Cardiac fibroblast (primary cell): ENCODE results near the gene SEPTIN5.
A peak's percentile ranks its signal among the peaks of the same experiment; 100 is the strongest.

Source experiments
- DNase-seq, 2 donors: peaks; one replicate each; pipeline versions ENCODE4 v3.0.0 to v3.0.0-alpha.2; 2010; ENCODE audit warnings: low read depth in 2 of 2
- H3K4me3 ChIP-seq, 2 donors: replicated peaks in 1 of 2; 1 replicate in 1 of 2; 2 replicates in 1 of 2; pipeline ENCODE4 v1.5.1; 2011; ENCODE audit warnings: low read depth in 2 of 2, low read length in 2 of 2, mild to moderate bottlenecking in 2 of 2, moderate library complexity in 1 of 2
- TF ChIP-seq, protein P1 (sequence below): IDR thresholded peaks from one replicate; pipeline ENCODE4 v1.5.1; 2011; ENCODE audit warnings: low read depth, mild to moderate bottlenecking, low read length, inconsistent platforms

SEPTIN5 gene

DNA sequence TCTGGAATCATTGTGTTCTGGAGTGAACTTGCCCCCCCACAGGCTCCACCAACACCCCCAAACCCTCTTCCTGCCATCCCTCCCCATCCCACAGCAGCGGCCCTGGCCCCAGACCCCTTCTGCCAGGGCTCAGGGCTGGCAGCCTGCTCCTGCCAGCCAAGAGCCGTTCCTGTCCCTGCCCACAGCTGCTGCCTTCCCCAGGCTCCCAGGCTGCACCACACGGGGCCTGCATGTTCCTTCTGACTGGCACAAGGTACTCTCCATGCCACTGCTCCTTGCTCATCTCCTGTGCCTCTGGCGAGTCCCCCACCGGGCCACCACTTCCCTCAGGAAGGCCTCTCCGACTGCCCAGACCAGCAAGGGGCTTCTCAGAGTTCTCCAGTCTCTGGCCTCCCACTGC, 14.0 kb downstream of the SEPTIN5 start:
- H3K4me3 ChIP-seq = no peak overlapping the region
- no peak for DNase-seq
- TF ChIP-seq, protein P1, sequence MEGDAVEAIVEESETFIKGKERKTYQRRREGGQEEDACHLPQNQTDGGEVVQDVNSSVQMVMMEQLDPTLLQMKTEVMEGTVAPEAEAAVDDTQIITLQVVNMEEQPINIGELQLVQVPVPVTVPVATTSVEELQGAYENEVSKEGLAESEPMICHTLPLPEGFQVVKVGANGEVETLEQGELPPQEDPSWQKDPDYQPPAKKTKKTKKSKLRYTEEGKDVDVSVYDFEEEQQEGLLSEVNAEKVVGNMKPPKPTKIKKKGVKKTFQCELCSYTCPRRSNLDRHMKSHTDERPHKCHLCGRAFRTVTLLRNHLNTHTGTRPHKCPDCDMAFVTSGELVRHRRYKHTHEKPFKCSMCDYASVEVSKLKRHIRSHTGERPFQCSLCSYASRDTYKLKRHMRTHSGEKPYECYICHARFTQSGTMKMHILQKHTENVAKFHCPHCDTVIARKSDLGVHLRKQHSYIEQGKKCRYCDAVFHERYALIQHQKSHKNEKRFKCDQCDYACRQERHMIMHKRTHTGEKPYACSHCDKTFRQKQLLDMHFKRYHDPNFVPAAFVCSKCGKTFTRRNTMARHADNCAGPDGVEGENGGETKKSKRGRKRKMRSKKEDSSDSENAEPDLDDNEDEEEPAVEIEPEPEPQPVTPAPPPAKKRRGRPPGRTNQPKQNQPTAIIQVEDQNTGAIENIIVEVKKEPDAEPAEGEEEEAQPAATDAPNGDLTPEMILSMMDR = no peak

DNA sequence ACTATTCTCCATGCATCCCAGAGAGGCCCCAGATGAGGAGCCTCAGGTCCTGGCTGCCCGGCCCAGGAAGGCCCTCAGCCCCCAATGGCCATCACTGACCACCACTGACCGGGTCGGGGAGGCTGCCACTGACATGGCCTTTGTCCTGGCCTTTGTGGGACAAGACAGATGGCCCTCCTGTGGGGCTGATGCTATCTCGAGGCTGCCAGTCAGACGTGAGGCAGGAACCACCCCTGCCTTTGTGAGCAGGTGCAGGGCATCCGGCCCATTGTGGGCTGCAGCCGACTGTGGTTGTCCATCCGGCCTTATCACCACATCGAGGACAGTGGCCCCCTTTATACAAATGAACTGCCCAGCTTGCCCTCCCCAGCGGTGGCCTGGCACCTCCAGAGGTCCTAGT, 14.5 kb downstream of the SEPTIN5 start:
- TF ChIP-seq, protein P1 = no peak
- DNase-seq = no peak
- H3K4me3 ChIP-seq = no peak overlapping the region

DNA sequence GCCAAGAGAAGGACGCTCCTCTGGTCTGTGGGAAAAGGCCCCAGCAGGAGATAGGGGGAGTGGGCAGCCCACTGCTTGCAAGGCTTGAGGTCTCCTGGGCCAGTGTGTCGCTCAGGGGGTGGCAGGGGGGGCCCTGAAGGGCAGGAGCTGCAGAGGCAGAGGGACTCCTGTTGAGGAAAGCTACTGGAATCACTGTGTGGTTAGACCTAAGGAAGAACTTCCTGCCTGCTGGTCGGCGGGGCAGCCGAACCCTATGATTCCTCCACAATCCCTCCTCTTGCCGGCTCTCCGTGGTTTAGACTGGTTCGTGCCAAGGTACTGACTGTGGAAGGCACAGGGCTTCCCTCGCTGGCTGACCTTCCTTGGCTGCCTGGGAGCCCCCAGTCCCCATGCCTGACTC, 15.2 kb downstream of the SEPTIN5 start:
- no peak overlapping the region for H3K4me3 ChIP-seq
- DNase-seq = no peak
- TF ChIP-seq, protein P1 = no peak

DNA sequence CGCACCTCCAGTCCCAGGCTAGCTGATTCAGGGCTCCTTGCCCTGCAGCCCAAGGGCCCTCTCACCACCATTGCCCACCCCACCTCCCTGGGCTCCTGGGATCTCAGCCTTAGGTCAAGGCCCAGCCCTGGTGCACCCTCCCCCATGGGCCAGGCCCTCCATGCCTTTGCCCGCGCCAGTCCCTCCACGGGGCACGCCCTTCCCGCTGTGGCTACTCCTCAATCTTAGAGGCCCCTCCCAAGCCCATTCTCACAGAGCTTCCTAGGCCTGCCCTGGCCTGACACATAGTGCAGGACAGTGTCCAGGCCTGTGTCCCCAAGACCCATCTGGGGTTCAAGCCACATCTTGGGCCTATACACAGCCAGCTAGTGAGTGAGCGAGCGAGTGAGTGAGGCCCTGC, 15.9 kb downstream of the SEPTIN5 start:
- TF ChIP-seq, protein P1 = no peak
- no peak for DNase-seq
- H3K4me3 ChIP-seq = no peak overlapping the region

DNA sequence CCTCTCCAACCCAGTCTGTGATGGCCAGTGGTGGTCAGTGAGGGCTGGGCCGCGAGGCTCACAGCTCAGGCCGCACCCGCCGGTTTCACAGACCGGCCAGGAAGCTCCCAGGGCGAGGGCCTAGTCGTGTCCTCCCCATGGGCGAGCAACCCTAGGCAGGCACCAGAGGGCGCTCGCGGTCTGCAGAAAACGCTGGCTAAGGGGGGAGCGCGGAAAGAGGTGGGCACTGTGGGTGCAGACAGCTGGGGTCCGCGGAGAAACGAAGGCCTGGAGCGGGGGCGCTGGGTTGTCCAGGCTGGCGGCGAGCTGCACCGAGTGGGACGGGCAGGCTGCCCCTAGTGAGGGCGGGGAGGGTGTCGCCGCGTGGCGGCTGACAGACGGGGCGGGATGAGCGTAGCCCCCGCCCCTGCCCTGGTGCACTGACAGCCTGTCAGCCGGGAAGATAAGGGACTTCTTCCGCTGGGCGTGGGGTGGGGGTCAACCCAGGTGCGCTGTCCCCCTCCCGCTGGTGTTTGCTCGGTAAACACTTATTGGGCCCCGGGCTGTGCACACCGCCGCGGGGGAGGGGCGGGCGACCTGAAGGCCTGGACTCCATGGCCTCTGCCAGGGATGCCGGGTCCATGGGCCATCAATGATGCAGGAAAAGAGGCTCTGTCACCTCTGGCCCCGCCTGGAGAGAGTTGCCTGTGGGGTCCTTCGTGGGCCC, 16.5 kb downstream of the SEPTIN5 start:
- H3K4me3 ChIP-seq = peak overlapping the region; percentile 37 to 56
- peak; percentile 78 to 81 for DNase-seq
- TF ChIP-seq, protein P1 = peak; percentile 98

DNA sequence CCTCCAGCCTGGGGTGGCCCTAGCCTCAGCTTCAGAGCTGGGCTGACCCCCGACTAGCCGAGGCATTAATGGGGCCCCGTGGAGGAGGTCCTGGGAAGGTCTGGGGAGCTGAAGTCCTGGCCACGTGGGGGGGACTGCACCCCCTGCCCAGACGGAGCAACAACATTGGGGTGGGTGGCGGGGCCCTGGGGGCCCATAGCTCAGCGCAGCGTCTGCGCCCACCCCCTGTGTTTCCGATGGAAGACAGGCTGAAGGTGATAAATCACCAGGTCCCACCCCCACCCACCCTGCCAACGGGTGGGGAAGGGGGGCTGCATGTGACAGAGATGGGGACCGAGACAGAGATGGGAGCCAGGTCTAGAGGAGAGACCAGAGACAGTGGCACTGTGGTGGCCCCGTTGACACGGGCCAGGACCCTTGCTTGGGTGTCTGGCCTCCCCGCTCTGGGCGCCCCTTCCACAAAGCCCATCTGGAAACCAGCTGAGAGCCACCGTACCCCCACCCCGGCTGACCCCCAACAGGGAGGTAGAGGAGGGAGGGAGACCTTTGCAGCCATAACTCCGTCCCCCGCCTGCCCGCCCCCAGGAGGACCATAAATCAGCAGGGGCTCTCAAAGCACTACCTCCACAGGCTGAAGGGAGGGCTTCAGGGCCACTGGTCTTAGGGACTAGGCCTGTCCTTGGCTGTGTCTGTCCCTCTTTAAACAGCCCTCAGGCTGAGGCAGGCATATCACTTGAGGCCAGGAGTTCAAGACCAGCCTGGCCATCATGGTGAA, 17.2 kb downstream of the SEPTIN5 start:
- DNase-seq = no peak
- TF ChIP-seq, protein P1 = no peak
- H3K4me3 ChIP-seq = no peak overlapping the region
